WTC11 (cell line): Measurements from ENCODE around the gene RGS5. TPM values are rescaled to one million over a fixed set of nuclear protein-coding genes. Genes with fewer than 3 reads are reported as not detected.

Source experiments
- ATAC-seq: fragments of 200-7000 bp; cut with Tn5 transposase; 2 replicates; pipeline ENCODE4 v1.10.0; 2021; ENCODE audit warnings: mild to moderate bottlenecking, moderate library complexity
- CTCF ChIA-PET: fragments of 300-600 bp; sonication (Branson Sonifier 250); formaldehyde crosslinking; loops from one replicate; lab custom pipeline; 2021; ENCODE audit warnings: antibody characterized with exemption; lab: Charles Lee
- POLR2A ChIA-PET: fragments of 350-600 bp; sonication (Branson Sonifier 250); formaldehyde crosslinking; loops from one replicate; lab custom pipeline; 2021; ENCODE audit warnings: antibody characterized with exemption; lab: Charles Lee
- DNase-seq: peaks from one replicate; pipeline ENCODE4 v3.0.0; 2021; ENCODE audit warnings: low spot score
- H3K27ac Mint-ChIP-seq: 2 replicates; pipeline ENCODE4 v1.8.0; 2021; ENCODE audit warnings: mixed read lengths
- H3K27me3 Mint-ChIP-seq: 2 replicates; pipeline ENCODE4 v1.8.0; 2021; ENCODE audit warnings: low read depth, mild to moderate bottlenecking, moderate library complexity, mixed read lengths
- H3K36me3 Mint-ChIP-seq: 2 replicates; pipeline ENCODE4 v1.8.0; 2021; ENCODE audit warnings: mixed read lengths
- H3K4me1 Mint-ChIP-seq: 2 replicates; pipeline ENCODE4 v1.8.0; 2022; ENCODE audit warnings: mixed read lengths
- H3K4me3 Mint-ChIP-seq: 2 replicates; pipeline ENCODE4 v1.8.0; 2021; ENCODE audit warnings: mild to moderate bottlenecking, moderate library complexity, mixed read lengths
- H3K9me3 Mint-ChIP-seq: 2 replicates; pipeline ENCODE4 v1.8.0; 2021; ENCODE audit warnings: mixed read lengths
- CREM ChIP-seq: sonication (generic); formaldehyde crosslinking; IDR thresholded peaks from 2 replicates; pipeline ENCODE4 v1.8.1; 2022; ENCODE audit warnings: mild to moderate bottlenecking, missing genetic modification reagents, moderate library complexity
- ESRRA ChIP-seq: sonication (generic); formaldehyde crosslinking; IDR thresholded peaks from 2 replicates; pipeline ENCODE4 v1.8.1; 2022; ENCODE audit warnings: mild to moderate bottlenecking, missing genetic modification reagents, borderline replicate concordance
- GRHL2 ChIP-seq: fragments of 250-450 bp; sonication (Bioruptor Pico); IDR thresholded peaks from 2 replicates; pipeline ENCODE4 v1.8.0; 2022; ENCODE audit warnings: mild to moderate bottlenecking, moderate library complexity; ENCODE audit not compliant: insufficient replicate concordance, severe bottlenecking
- MYBL2 ChIP-seq: sonication (generic); formaldehyde crosslinking; IDR thresholded peaks from 2 replicates; pipeline ENCODE4 v1.8.1; 2023; ENCODE audit warnings: mild to moderate bottlenecking, moderate library complexity, missing genetic modification reagents
- NFYB ChIP-seq: sonication (generic); formaldehyde crosslinking; conservative IDR thresholded peaks from 2 replicates; pipeline ENCODE4 v1.8.0; 2022; ENCODE audit warnings: low read depth, missing genetic modification reagents
- NR1H2 ChIP-seq: sonication (generic); formaldehyde crosslinking; IDR thresholded peaks from 2 replicates; pipeline ENCODE4 v1.9.0; 2021; ENCODE audit warnings: mild to moderate bottlenecking, moderate library complexity, missing genetic modification reagents
- NR2C2 ChIP-seq: sonication (generic); formaldehyde crosslinking; IDR thresholded peaks from 2 replicates; pipeline ENCODE4 v1.8.0; 2022; ENCODE audit warnings: mild to moderate bottlenecking, missing genetic modification reagents
- NR3C1 ChIP-seq: sonication (generic); formaldehyde crosslinking; conservative IDR thresholded peaks from 2 replicates; pipeline ENCODE4 v1.8.1; 2023; ENCODE audit warnings: low read depth, mild to moderate bottlenecking, missing genetic modification reagents
- RORB ChIP-seq: fragments of 250-450 bp; sonication (Bioruptor Pico); IDR thresholded peaks from 2 replicates; pipeline ENCODE4 v1.9.0; 2021; ENCODE audit warnings: mild to moderate bottlenecking
- SOX15 ChIP-seq: fragments of 250-450 bp; sonication (Bioruptor Pico); IDR thresholded peaks from 2 replicates; pipeline ENCODE4 v1.9.0; 2021; ENCODE audit warnings: mild to moderate bottlenecking
- TEAD1 ChIP-seq: sonication (generic); formaldehyde crosslinking; IDR thresholded peaks from 2 replicates; pipeline ENCODE4 v1.8.0; 2022; ENCODE audit warnings: mild to moderate bottlenecking, missing genetic modification reagents
- ZNF121 ChIP-seq: sonication (generic); formaldehyde crosslinking; IDR thresholded peaks from 2 replicates; pipeline ENCODE4 v1.8.0; 2023; ENCODE audit warnings: missing genetic modification reagents
- ZNF423 ChIP-seq: fragments of 250-450 bp; sonication (Bioruptor Pico); IDR thresholded peaks from 2 replicates; pipeline ENCODE4 v2.1.2; 2022; ENCODE audit warnings: mild to moderate bottlenecking, moderate library complexity
- total RNA-seq: library from RNA; stranded (reverse); gene quantifications from 3 replicates; pipeline ENCODE4 v1.2.3, GENCODE V29; 2021
- TF ChIP-seq, protein P1 (sequence below): sonication (generic); formaldehyde crosslinking; IDR thresholded peaks from 2 replicates; pipeline ENCODE4 v1.8.1; 2023; ENCODE audit warnings: mild to moderate bottlenecking, moderate library complexity, missing genetic modification reagents
- TF ChIP-seq, protein P2 (sequence below): fragments of 250-450 bp; sonication (Bioruptor Pico); IDR thresholded peaks from 2 replicates; pipeline ENCODE4 v2.1.2; 2022; ENCODE audit warnings: mild to moderate bottlenecking, moderate library complexity
- TF ChIP-seq, protein P3 (sequence below): sonication (generic); formaldehyde crosslinking; IDR thresholded peaks from 2 replicates; pipeline ENCODE4 v1.8.1; 2022; ENCODE audit warnings: mild to moderate bottlenecking, moderate library complexity, missing genetic modification reagents
- TF ChIP-seq, protein P4 (sequence below): fragments of 250-450 bp; sonication (Bioruptor Pico); IDR thresholded peaks from 2 replicates; pipeline ENCODE4 v1.9.0; 2021; ENCODE audit warnings: moderate library complexity, mild to moderate bottlenecking, inconsistent platforms, borderline replicate concordance

The RGS5 gene
- total RNA-seq, 1 experiment from 2014 or later: 23.6 TPM

DNA sequence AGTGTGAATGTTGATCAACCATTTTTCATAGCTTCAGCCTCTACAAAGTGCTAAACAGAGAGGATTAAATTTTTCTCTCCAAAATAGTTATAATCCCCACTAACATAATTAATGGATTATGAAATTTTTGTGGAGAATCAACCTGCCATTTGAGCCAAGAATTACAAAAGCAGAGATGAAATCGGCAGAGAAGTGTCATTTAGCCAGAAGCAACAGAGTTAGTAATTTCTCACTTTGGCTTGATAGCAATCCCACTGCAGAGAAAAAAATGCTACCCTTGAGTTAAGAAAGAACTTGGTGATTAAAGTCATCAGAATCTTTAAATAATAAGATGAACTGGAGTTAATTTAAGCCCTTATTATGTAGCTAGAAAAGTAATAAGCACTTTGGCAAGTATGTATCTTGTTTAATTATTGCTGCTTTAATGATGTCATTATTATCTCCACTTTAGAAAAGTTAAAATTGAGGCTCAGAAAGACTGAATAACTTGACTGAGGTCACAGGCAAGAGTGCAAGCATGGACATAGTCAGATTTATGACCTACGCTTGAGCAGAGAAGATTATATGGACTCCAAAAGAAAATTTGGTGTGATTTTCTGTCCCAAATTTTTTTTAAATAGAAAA, 96.2 kb downstream of the RGS5 start (continued):
- TF ChIP-seq, protein P1, sequence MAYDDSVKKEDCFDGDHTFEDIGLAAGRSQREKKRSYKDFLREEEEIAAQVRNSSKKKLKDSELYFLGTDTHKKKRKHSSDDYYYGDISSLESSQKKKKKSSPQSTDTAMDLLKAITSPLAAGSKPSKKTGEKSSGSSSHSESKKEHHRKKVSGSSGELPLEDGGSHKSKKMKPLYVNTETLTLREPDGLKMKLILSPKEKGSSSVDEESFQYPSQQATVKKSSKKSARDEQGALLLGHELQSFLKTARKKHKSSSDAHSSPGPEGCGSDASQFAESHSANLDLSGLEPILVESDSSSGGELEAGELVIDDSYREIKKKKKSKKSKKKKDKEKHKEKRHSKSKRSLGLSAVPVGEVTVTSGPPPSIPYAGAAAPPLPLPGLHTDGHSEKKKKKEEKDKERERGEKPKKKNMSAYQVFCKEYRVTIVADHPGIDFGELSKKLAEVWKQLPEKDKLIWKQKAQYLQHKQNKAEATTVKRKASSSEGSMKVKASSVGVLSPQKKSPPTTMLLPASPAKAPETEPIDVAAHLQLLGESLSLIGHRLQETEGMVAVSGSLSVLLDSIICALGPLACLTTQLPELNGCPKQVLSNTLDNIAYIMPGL: no peak

DNA sequence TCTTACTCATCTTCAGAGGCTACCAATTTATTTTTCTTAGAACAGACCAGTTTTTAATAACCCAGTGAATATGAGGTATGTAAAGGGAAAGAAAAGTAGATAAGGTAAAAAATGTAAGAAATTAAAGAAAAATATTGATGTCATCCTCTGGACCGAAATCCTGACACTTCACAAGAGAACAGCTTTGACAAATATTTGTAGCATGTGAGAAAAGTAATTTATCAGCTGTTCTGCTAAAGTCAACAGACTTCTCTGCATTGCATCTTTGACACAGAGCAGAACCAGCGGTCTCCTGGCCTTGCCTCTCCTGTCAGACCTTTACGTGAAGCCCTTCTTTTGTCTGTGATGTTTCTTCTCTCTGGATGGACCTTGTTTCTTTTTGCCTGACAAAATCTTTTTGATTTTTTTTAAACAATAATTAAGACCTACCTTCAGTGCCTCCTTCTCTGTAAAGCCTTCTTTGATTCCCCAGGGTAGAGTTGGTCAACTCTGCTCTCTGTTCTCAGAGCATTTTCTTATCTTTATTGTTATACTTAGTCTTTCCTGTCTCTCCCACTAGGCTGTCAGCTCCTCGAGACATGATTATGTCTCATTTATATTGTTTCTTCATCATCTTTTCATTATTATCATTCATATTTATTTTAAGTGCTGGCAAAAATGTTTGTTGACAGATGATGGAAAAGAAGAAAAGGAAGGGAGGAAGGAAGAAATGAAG, 98.2 kb downstream of the RGS5 start:
- Mint-ChIP-seq H3K27ac (no peak overlapping the region), H3K4me3 (no peak overlapping the region), H3K4me1 (no peaks in the 10 kb centered on the region), H3K9me3 (peaks cover 23% of the 10 kb centered on the region), H3K27me3 (no peaks in the 10 kb centered on the region; the same call in none of the 2 replicates), H3K36me3 (peaks cover 6% of the 10 kb centered on the region)
- no peak for TF ChIP-seq MYBL2 (CRISPR knock-in tag)
- no peak for TF ChIP-seq SOX15 (CRISPR knock-in tag)
- TF ChIP-seq, protein P1: no peak
- TF ChIP-seq, protein P2, sequence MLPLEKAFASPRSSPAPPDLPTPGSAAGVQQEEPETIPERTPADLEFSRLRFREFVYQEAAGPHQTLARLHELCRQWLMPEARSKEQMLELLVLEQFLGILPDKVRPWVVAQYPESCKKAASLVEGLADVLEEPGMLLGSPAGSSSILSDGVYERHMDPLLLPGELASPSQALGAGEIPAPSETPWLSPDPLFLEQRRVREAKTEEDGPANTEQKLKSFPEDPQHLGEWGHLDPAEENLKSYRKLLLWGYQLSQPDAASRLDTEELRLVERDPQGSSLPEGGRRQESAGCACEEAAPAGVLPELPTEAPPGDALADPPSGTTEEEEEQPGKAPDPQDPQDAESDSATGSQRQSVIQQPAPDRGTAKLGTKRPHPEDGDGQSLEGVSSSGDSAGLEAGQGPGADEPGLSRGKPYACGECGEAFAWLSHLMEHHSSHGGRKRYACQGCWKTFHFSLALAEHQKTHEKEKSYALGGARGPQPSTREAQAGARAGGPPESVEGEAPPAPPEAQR: no peak
- TF ChIP-seq, protein P3, sequence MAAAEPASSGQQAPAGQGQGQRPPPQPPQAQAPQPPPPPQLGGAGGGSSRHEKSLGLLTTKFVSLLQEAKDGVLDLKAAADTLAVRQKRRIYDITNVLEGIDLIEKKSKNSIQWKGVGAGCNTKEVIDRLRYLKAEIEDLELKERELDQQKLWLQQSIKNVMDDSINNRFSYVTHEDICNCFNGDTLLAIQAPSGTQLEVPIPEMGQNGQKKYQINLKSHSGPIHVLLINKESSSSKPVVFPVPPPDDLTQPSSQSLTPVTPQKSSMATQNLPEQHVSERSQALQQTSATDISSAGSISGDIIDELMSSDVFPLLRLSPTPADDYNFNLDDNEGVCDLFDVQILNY (CRISPR knock-in tag): no peak
- no peak for TF ChIP-seq NR2C2 (CRISPR knock-in tag)
- no peak for TF ChIP-seq ESRRA (CRISPR knock-in tag)
- TF ChIP-seq ZNF121 (CRISPR knock-in tag): no peak
- no peak for ATAC-seq
- no peak for DNase-seq
- POLR2A ChIA-PET: no interaction called here
- CTCF ChIA-PET: no interaction called here

DNA sequence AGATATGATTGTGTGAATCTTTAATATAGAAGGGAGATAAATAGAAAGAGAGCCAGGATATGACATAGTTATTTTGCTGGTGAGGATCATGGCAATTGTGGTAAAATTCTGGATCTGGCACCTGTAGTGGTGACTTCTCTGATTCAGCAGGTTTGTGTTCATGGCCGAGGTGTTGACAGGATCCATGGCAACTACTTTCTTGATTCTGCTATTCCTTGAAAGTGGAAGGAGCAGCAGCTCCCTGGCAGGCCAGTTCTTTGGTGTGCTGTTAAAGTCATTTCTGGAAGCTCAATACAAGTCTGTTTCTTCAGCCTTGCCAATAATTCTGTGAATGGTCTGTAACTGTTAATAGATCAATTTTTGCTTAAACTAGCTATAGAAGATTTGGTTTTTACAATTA, 100.1 kb downstream of the RGS5 start:
- POLR2A ChIA-PET: no interaction called here
- DNase-seq: no peak
- no peaks in the 10 kb centered on the region; the same call in none of the 2 replicates for H3K27me3 Mint-ChIP-seq
- TF ChIP-seq NFYB (CRISPR knock-in tag) (no peak), GRHL2 (CRISPR knock-in tag) (no peak), ZNF423 (CRISPR knock-in tag) (no peak), RORB (CRISPR knock-in tag) (no peak), CREM (no peak), NR1H2 (CRISPR knock-in tag) (no peak), NR3C1 (CRISPR knock-in tag) (no peak), TEAD1 (CRISPR knock-in tag) (no peak)
- TF ChIP-seq, protein P4, sequence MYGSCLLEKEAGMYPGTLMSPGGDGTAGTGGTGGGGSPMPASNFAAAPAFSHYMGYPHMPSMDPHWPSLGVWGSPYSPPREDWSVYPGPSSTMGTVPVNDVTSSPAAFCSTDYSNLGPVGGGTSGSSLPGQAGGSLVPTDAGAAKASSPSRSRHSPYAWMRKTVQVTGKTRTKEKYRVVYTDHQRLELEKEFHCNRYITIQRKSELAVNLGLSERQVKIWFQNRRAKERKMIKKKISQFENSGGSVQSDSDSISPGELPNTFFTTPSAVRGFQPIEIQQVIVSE (CRISPR knock-in tag): no peak
- TF ChIP-seq, all 79 proteins: peak for 0
- Mint-ChIP-seq H3K4me3 (no peak overlapping the region), H3K27ac (no peak overlapping the region), H3K4me1 (no peaks in the 10 kb centered on the region), H3K36me3 (no peaks in the 10 kb centered on the region), H3K9me3 (peaks cover 5% of the 10 kb centered on the region)
- ATAC-seq: no peak
- CTCF ChIA-PET: no interaction called here
